GM10248 (cell line): ENCODE results near the gene ALG14.

Experiments used
- CTCF ChIA-PET: fragments of 300-600 bp; sonication (Branson Sonifier 250); formaldehyde crosslinking; extraction: SDS; loops from one replicate; lab custom pipeline; 2021; ENCODE audit warnings: antibody characterized with exemption; lab: Yijun Ruan, JAX
- POLR2A ChIA-PET: fragments of 350-650 bp; sonication (Branson Sonifier 250); formaldehyde crosslinking; extraction: SDS; loops from one replicate; lab custom pipeline; 2020; ENCODE audit warnings: antibody characterized with exemption; lab: Yijun Ruan, JAX
- DNase-seq: peaks from one replicate; pipeline ENCODE4 v3.0.0; 2012; ENCODE audit errors: extremely low spot score
- CTCF ChIP-seq: IDR thresholded peaks from 2 replicates; pipeline ENCODE4 v1.5.1; 2012; ENCODE audit warnings: mild to moderate bottlenecking, low read depth; ENCODE audit errors: extremely low read depth, missing control alignments, control extremely low read depth

ALG14 gene

GRCh38 chr1:95117207-95118066, 44.7 kb upstream of the ALG14 start, which contains the start of gene TLCD4:
Gene TLCD4, plus strand, starts transcription at chr1:95117355. Its CDS starts 26,547 bp downstream, at chr1:95143902.
- peak; percentile 42 for DNase-seq
- CTCF ChIA-PET: interaction anchor here (0.6 to 2.7 kb wide), 7 partner anchors 11 to 263 kb away, joined by 3 to 7 read pairs (median 3); partner anchors contain the start of gene RWDD3
- POLR2A ChIA-PET: interaction anchor here (0.7 kb wide), 1 partner anchor 29 kb away, joined by 3 read pairs; no protein-coding TSS in a partner anchor
- no peak for TF ChIP-seq CTCF

- DNase-seq: peak; percentile 64
- ChIA-PET CTCF (interaction anchor here (0.8 to 2.2 kb wide), 11 partner anchors 8 to 262 kb away, joined by 3 to 8 read pairs (median 5); partner anchors contain the start of gene RWDD3), POLR2A (no interaction called here)
- peak; percentile 68 for TF ChIP-seq CTCF
Measured at GRCh38 chr1:95116580-95117206, 43.9 kb upstream of the ALG14 start.

GRCh38 chr1:95115708-95116137, 43.0 kb upstream of the ALG14 start:
- CTCF ChIA-PET: interaction anchor here (0.8 to 2.2 kb wide), 12 partner anchors 8 to 261 kb away, joined by 3 to 8 read pairs (median 4); partner anchors contain the start of gene RWDD3
- DNase-seq: no peak
- TF ChIP-seq CTCF: no peak
- POLR2A ChIA-PET: no interaction called here

GRCh38 chr1:95113684-95114083, 40.9 kb upstream of the ALG14 start:
- ChIA-PET CTCF (interaction anchor here (1.2 kb wide), 1 partner anchor 11 kb away, joined by 3 read pairs; no protein-coding TSS in a partner anchor), POLR2A (no interaction called here)
- no peak for TF ChIP-seq CTCF
- DNase-seq: no peak

- no peak for TF ChIP-seq CTCF
- POLR2A ChIA-PET: no interaction called here
- CTCF ChIA-PET: no interaction called here
- DNase-seq: no peak
Measured at GRCh38 chr1:95111014-95111413, 38.3 kb upstream of the ALG14 start.

GRCh38 chr1:95108792-95109191, 36.0 kb upstream of the ALG14 start:
- no peak for DNase-seq
- CTCF ChIA-PET: no interaction called here
- TF ChIP-seq CTCF: no peak
- POLR2A ChIA-PET: no interaction called here
